ENCODE measurements around the gene EGLN2.
A peak's percentile ranks its signal among the peaks of the same experiment; 100 is the strongest.
"Not testable (repeated sequence)": the region's sequence is repeated elsewhere in the genome, so short reads cannot be mapped to it uniquely, and the experiment has no call there.

EGLN2 gene

GRCh38 chr19:40807147-40808020 lies 8.4 kb downstream of the EGLN2 start:
- no peak for TF ChIP-seq JUND (IDR thresholded peaks at IDR 0.05; ENCODE audit: low read depth)
- in situ Hi-C loops (cut with HindIII; ENCODE audit: low pct_unique_long_range_greater_than_20kb, low sequenced_read_pairs): no loop called here
- peak in 1 of 2 experiments; percentile 82 for DNase-seq (ENCODE audit: low read depth in 1 of 2, low spot score in 1 of 2)

GRCh38 chr19:40808021-40808325 lies 9.0 kb downstream of the EGLN2 start:
- TF ChIP-seq JUND (IDR thresholded peaks at IDR 0.05; ENCODE audit: low read depth): no peak
- in situ Hi-C loops (cut with HindIII; ENCODE audit: low pct_unique_long_range_greater_than_20kb, low sequenced_read_pairs): no loop called here
- DNase-seq (ENCODE audit: low read depth in 1 of 2, low spot score in 1 of 2): no peak

DNA sequence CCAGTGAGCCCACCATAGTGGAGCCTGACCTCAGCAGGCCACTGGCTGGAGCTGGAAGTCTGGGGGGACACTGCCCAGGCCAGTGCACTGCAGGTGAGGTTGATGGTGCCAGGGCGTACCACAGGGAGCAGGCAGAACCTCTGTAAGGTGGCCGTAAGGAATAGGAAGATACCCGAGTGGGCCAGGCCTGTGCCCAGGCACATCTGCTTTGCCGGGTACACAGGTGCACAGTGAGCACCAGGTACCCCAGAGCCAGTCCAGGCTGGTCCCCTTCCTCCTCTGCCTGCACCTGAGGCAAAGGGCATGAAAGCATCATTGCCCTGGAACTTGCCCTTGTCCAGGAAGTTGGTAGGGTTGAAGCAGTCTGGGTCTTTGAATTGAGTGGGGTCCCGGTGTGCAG lies 9.5 kb downstream of the EGLN2 start:
- in situ Hi-C loops (cut with HindIII; ENCODE audit: low pct_unique_long_range_greater_than_20kb, low sequenced_read_pairs): no loop called here
- no peak for TF ChIP-seq JUND (IDR thresholded peaks at IDR 0.05; ENCODE audit: low read depth)

DNA sequence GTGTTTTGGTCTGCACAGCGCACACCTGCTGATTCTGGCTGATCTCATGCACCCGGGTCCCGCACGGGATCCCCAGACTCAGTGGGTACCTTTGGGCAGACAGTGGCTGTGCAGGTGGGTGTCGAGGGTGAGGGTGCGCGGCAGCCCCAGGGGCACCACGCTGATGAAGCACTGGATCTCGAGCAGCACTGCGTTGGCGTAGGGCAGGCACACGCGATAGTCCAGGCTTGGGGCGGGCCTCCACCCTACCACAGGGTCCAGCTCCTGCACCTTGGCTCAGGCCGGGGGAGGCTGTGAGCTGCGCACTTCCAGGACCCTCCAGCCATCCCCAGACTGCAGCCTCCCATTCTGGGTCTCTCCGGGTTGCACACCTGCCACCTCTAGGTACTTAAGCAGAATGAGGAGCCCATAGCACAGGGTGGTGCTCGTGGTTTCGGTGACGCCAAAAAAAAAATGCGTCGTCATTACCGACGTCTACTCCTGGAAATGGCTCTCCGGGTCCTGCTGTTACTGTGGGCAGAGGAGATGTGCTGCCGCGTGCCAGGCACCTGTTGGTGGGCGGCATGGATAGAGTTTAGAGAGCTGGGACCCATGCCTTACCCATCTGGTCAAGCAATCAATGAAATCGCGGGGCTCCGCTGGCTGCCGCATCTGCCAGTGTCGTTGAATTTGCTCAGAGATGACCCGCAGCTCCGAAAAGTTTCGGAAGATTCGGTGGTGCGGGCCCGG lies 10.5 kb downstream of the EGLN2 start:
- in situ Hi-C loops (cut with HindIII; ENCODE audit: low pct_unique_long_range_greater_than_20kb, low sequenced_read_pairs): no loop called here
- no peak for DNase-seq (ENCODE audit: low read depth in 1 of 2, low spot score in 1 of 2)
- TF ChIP-seq JUND (IDR thresholded peaks at IDR 0.05; ENCODE audit: low read depth): no peak

More for the DNA sequence above, 9.5 kb downstream of the EGLN2 start:
- DNase-seq (ENCODE audit: low read depth in 1 of 2, low spot score in 1 of 2): no peak

GRCh38 chr19:40810160-40810559 lies 11.2 kb downstream of the EGLN2 start:
- in situ Hi-C loops (cut with HindIII; ENCODE audit: low pct_unique_long_range_greater_than_20kb, low sequenced_read_pairs): no loop called here
- no peak for TF ChIP-seq JUND (IDR thresholded peaks at IDR 0.05; ENCODE audit: low read depth)
- no peak for DNase-seq (ENCODE audit: low read depth in 1 of 2, low spot score in 1 of 2)

DNA sequence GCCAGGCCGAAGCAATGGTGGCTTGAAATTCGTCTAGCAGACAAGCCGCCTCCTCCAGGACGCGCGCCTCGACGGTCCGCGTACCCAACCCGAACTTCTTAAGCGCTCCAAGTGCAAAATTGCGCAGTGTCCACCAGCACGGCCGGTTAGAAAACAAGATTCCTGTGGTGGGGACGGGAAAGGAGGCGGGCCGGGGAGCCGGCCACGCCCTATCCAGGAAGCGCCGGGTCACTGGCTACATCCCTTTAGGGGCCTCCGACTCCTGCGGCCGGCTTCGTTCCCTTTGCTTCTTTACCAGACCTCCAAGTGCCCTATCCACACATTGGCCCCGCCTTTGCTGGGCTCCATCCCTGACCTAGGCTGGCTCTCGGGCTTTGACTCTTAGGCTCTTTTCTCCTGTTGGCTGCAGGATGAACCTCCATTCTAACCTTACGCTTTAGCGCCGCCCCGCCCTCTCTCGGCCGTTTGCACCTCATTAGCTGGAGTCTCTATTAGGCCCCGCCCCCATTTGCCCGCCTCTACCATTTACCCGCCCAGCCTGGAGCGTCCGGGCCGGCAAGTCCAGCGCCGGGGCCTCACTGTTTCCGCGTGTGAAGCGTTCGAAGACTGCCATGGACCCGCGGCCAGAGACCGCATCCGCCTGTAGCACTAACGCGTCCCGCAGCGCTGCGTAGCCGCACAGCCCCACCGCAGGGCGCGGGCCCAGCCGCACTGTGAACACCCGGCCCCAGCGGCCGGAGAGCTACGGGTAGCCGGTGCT lies 11.8 kb downstream of the EGLN2 start:
- DNase-seq (ENCODE audit: low read depth in 1 of 2, low spot score in 1 of 2): peak in 1 of 2 experiments; percentile 95
- in situ Hi-C loops (cut with HindIII; ENCODE audit: low pct_unique_long_range_greater_than_20kb, low sequenced_read_pairs): not testable (repeated sequence)

- in situ Hi-C loops (cut with HindIII; ENCODE audit: low pct_unique_long_range_greater_than_20kb, low sequenced_read_pairs): no loop called here
- TF ChIP-seq JUND (IDR thresholded peaks at IDR 0.05; ENCODE audit: low read depth): no peak
- no peak for DNase-seq (ENCODE audit: low read depth in 1 of 2, low spot score in 1 of 2)
These were observed 12.7 kb downstream of the EGLN2 start for GRCh38 chr19:40811478-40812341.

DNA sequence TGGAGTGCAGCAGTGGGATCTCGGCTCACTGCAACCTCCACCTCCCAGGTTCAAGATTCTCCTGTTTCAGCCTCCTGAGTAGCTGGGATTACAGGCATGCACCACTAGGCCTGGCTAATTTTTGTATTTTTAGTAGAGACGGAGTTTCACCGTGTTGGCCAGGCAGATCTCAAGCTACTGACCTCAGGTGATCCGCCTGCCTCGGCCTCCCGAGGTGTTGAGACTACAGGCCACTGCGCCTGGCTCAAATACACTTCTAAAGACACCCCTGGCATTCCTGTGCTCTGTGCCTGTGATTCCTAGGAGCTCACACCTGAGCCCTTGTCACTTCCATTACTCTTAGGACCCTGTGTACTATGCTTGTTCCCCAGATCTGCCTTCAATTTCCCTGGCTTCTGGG lies 13.6 kb downstream of the EGLN2 start:
- DNase-seq (ENCODE audit: low read depth in 1 of 2, low spot score in 1 of 2); in situ Hi-C loops (cut with HindIII; ENCODE audit: low pct_unique_long_range_greater_than_20kb, low sequenced_read_pairs): not testable (repeated sequence)

GRCh38 chr19:40813182-40813581 lies 14.2 kb downstream of the EGLN2 start:
- in situ Hi-C loops (cut with HindIII; ENCODE audit: low pct_unique_long_range_greater_than_20kb, low sequenced_read_pairs): no loop called here
- TF ChIP-seq JUND (IDR thresholded peaks at IDR 0.05; ENCODE audit: low read depth): no peak
- DNase-seq (ENCODE audit: low read depth in 1 of 2, low spot score in 1 of 2): no peak

GRCh38 chr19:40815223-40815622 lies 16.2 kb downstream of the EGLN2 start:
- DNase-seq (ENCODE audit: low read depth in 1 of 2, low spot score in 1 of 2): no peak
- in situ Hi-C loops (cut with HindIII; ENCODE audit: low pct_unique_long_range_greater_than_20kb, low sequenced_read_pairs): no loop called here
- TF ChIP-seq JUND (IDR thresholded peaks at IDR 0.05; ENCODE audit: low read depth): no peak

DNA sequence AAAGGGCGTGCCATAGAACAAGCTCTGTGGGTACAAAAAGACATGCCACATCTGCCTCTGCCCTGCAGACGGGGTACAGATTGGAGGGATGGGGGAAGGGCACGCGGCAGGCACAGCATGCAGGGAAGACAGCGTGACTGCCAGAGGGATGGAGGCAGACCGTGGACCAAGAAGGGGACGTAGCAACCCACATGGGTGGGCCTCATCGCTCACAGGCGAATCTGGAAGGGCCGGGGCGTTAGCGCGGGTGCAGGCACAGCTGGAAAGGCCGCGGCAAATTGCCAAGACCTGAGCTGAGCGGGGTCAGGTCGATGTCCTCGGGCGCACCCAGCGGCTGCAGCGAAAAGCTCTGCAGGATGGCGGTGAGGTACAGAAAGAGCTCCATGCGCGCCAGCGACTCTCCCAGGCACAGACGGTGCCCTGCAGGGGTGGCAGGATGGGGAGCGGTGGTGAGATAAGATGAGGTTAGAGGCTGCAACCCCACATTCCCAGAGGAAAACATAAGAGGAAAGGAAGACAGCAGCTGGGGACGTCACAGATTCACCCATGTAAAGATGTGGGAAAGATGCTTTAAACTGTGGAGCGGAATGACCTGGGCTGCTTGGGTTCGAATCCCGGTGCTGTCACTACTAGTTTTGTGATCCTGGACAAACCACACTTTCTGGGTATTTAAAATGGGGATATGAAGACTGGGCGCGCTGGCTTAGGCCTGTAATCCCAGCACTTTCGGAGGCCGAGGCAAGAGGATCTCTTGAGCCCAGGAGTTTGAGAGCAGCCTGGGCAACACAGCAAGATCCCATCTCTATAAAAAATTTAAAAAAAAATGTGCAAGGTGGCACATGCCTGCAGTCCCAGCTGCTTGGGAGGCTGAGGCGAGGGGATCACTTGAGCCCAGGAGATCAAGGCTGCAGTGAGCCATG lies 19.7 kb downstream of the EGLN2 start:
- DNase-seq (ENCODE audit: low read depth in 1 of 2, low spot score in 1 of 2); in situ Hi-C loops (cut with HindIII; ENCODE audit: low pct_unique_long_range_greater_than_20kb, low sequenced_read_pairs): not testable (repeated sequence)

- in situ Hi-C loops (cut with HindIII; ENCODE audit: low pct_unique_long_range_greater_than_20kb, low sequenced_read_pairs); DNase-seq (ENCODE audit: low read depth in 1 of 2, low spot score in 1 of 2): not testable (repeated sequence)
These were observed 20.7 kb downstream of the EGLN2 start for GRCh38 chr19:40819479-40820234.

All from T47D (cell line).